Astrocyte of the spinal cord (primary cell): ENCODE measurements around the gene ZNF3.

Source experiments
- DNase-seq: peaks from one replicate; pipeline ENCODE4 v3.0.0; 2011; ENCODE audit warnings: low read depth, low spot score
- H3K4me3 ChIP-seq: 2 replicates; pipeline ENCODE4 v1.5.1; 2011; ENCODE audit warnings: low read depth, mild to moderate bottlenecking, low read length, moderate library complexity
- in situ Hi-C: cut with HindIII; loops from 2 replicates; pipeline ENCODE4 v1.10.0; 2017; ENCODE audit warnings: low sequenced_read_pairs
- TF ChIP-seq, protein P1 (sequence below): IDR thresholded peaks from 2 replicates; pipeline ENCODE4 v1.5.1; 2012; ENCODE audit warnings: low read depth, mild to moderate bottlenecking, low read length, inconsistent platforms

Gene ZNF3

GRCh38 chr7:100038326-100038725 lies 43.2 kb downstream of the ZNF3 start:
- H3K4me3 ChIP-seq = no peak overlapping the region
- DNase-seq = no peak
- in situ Hi-C loops = no loop called here
- TF ChIP-seq, protein P1, sequence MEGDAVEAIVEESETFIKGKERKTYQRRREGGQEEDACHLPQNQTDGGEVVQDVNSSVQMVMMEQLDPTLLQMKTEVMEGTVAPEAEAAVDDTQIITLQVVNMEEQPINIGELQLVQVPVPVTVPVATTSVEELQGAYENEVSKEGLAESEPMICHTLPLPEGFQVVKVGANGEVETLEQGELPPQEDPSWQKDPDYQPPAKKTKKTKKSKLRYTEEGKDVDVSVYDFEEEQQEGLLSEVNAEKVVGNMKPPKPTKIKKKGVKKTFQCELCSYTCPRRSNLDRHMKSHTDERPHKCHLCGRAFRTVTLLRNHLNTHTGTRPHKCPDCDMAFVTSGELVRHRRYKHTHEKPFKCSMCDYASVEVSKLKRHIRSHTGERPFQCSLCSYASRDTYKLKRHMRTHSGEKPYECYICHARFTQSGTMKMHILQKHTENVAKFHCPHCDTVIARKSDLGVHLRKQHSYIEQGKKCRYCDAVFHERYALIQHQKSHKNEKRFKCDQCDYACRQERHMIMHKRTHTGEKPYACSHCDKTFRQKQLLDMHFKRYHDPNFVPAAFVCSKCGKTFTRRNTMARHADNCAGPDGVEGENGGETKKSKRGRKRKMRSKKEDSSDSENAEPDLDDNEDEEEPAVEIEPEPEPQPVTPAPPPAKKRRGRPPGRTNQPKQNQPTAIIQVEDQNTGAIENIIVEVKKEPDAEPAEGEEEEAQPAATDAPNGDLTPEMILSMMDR = no peak

- TF ChIP-seq, protein P1 = no peak
- in situ Hi-C loops = no loop called here
- H3K4me3 ChIP-seq = no peak overlapping the region
- DNase-seq = peak; percentile 10
Measured at GRCh38 chr7:100035876-100036275, 45.6 kb downstream of the ZNF3 start.

DNA sequence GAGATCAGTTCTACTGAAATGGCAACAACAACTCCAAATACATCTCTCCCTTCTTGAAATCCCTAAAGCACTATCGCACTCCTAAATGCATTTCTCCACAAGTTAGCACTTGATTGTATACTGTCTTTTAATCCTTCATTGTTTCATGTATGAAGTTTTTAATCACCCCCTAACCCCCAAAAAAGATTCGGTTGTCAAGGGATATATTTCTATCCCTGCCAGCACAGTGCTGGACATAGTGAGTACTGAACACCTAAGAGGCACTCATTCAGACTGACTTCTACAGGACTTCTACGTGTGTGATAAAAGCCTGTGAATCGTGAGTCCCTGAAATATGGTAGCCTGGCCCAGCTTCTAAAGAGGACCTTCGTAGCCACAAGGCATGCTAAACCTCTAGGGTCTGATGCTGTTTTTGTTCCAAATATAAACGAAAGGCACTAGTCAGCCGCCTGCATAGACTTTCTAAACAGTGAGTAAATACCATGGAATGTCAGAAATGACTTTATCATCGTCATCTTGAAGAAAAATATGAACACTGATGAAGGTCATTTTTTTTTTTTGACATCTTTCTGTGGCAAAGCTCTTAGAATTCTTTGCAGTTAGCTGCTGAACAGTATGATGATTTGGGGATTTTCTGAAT lies 46.5 kb downstream of the ZNF3 start:
- in situ Hi-C loops = no loop called here
- peak; percentile 93 for DNase-seq
- TF ChIP-seq, protein P1 = no peak
- H3K4me3 ChIP-seq = no peak overlapping the region

- DNase-seq = no peak
- H3K4me3 ChIP-seq = no peak overlapping the region
- in situ Hi-C loops = no loop called here
- TF ChIP-seq, protein P1 = no peak
Measured at GRCh38 chr7:100033526-100033925, 48.0 kb downstream of the ZNF3 start.

DNA sequence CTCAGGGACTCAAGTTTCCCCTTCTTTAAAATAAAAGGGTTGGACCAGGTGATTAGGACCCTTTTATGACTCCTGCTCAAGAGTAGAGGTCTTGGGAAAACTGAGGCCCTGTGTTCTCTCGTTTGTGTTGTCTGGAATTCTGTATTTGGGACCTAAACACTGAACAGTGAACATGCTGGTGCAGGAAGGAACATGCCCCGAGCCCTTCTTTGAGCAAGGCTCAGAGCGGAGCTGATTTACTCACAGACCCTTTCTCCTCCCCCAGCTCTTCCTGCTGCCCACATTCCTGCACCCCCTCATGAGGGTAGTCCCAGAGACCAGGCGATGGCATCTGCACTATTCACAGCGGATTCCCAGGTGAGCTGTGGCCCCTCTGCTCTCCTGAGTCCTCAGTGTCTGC lies 51.9 kb downstream of the ZNF3 start:
- no peak overlapping the region for H3K4me3 ChIP-seq
- in situ Hi-C loops = no loop called here
- no peak for DNase-seq
- TF ChIP-seq, protein P1 = no peak

GRCh38 chr7:100027197-100027596 lies 54.3 kb downstream of the ZNF3 start:
- TF ChIP-seq, protein P1 = no peak
- no peak overlapping the region for H3K4me3 ChIP-seq
- no peak for DNase-seq
- in situ Hi-C loops = no loop called here
